HG02588 (cell line): ENCODE data around the gene EAF1.
"Not testable (repeated sequence)": the region's sequence is repeated elsewhere in the genome, so short reads cannot be mapped to it uniquely, and the experiment has no call there.

Experiments
- ATAC-seq: cut with Tn5 transposase; IDR thresholded peaks from one replicate; pipeline ENCODE4 v1.9.1; 2021; ENCODE audit warnings: mild to moderate bottlenecking, moderate library complexity; ENCODE audit not compliant: unreplicated experiment

The EAF1 gene

DNA sequence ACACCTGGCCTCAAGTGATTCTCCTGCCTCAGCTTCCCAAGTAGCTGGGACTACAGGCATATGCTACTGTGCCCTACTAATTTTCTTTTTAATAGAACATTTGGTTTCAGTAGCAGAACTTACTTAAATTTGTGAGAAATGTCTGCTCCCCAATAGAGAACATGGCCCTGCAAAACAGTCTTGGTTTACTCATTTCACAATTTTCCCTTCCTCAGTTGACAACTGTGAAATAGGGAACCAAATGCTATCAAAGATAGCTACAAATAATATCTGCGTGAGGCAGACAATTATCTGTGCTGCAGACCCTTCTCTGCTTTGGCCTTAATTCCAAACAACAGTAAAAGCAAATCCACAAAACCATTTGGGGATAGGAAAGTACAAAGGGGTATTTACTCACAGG is 22.6 kb upstream of the EAF1 start:
- ATAC-seq = no peak

DNA sequence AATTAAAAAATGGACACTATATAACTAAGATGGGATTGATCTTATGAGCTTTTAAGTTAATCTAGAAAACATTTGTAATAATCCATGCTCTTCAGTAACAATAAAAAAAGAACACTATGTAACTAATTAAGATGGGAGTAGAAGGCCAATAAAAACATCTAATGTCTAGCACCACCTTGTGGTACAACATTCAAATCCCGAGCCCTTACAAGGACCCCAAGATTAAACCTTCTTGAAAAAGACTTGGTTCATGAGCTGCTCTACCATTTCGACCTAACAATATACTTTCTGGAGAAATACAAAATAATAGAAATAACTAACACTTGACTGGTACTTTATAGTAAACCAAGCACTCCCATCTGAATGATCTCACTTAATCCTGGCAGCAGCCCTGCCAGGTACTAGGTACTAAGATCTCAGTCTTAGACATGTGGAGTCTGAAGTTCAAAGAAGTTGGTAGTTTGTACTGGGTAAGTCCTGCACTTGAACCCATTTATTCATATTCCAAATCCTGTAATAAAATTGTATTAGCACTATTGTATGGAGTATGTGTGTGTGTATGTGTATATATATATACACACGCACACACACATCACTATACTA is 21.8 kb upstream of the EAF1 start:
- no peak for ATAC-seq

DNA sequence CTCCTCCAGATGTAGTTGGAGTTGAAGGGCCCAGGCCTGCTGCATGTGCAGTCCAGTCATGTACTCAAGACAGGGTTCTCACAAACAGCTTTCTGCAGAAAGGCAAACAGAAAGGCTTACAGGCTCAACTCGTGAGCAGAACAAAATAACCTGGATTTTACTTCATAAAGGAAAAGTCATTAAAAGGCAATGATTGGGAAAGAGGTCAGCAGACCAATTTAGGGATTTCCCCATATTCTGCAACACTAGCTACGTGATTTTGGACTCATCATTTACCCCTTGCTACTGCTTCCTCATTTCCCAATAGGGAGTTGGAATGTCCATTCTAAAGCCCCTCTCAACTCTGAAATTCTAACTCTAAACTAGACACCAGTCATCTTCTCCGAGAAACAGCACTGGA is 18.2 kb upstream of the EAF1 start:
- no peak for ATAC-seq

DNA sequence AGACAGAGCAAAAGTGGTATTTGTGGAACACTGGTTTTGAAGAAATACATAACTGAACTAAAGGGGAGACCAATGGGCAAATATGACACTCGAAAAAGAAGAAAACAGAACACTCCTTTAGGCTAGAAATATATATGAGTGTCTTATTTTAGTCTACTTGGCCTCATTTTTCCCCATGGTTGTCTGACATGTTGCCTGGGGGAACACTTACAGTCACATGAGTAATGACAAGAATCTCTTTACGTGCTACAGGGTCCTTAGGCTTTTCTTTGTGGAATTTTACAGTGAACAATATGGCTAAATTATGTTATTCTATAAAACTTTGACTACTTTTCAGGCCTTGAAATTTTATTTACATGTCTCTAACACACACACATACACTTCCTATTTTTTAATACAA is 17.6 kb upstream of the EAF1 start:
- ATAC-seq = no peak

DNA sequence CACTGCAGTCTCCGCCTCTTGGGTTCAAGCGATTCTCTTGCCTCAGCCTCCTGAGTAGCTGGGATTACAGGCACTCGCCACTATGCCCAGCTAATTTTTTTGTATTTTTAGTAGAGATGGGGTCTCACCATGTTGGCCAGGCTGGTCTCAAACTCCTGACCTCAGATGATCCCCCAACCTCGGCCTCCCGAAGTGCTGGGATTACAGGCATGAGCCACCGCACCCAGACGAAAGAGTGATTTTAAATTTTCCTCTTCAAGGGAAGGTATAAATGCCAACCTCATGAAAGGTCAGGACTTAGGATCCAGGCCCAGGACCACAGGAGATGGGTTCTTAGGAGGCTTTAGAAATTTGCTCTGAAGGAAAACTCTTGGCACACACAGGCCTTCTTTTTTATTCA is 16.4 kb upstream of the EAF1 start:
- not testable (repeated sequence) for ATAC-seq

DNA sequence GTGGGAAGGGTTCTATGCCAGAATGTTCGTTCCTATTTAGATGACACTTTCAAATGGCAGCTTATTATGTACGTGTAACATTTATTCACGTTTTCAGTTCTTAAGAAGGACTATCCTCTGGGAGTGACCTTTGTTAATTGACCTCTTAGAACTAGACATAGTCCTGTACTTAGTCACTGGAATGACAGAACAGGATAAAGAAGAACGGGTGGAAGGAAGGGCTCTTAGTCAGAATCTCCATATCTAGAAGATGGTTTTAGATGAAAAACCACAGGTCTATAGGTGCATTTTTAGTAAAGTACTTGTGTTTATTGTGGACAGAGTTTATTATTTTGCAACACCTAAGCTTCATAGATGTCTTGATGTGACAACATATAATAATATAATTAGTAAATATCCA is 6.5 kb upstream of the EAF1 start:
- ATAC-seq = no peak

DNA sequence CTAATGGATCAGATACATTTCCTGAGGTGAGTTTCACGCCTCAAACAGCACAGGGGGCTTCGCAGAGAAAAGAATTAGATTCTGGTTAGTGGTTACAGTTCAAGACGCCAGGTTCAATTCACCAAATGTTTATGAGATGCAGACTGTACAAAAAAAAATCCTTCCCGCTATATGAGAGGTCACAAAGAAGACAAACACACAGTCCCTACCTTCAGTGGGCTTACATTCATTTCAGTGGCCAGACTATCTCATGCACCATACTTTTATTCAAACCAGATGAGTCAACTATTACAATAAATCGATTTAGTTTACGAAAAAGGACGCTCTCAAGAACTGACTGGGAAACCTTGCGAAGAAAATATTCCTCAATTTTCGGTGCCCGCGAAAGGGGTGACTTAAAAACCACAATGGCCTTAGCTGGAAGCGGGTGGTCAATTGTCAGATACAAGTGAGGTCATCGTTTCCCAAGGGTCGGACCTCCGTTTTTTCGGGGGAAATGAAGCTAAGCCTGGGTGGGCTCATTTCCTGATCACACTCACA is 749 bp upstream of the EAF1 start:
- no peak for ATAC-seq

DNA sequence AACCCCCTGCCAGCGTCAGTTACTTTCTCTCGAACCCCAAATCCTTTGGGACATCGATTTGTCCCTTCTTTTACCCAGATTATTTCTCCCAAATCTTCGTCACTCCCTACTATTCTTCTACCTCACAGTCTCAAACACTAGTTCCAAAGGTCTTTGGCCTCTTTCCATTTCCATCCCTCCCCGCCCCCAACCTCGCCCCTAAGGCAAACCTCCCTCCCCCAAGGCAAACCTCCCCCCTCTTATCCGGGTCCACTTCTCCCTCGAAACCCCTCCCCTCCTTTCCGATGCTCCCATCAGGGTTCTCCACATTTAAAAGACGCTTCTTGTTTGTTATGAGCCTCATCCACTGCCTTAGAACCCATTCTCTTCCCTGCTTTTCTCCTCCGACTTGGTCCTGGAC is 583 bp downstream of the EAF1 start:
- no peak for ATAC-seq

DNA sequence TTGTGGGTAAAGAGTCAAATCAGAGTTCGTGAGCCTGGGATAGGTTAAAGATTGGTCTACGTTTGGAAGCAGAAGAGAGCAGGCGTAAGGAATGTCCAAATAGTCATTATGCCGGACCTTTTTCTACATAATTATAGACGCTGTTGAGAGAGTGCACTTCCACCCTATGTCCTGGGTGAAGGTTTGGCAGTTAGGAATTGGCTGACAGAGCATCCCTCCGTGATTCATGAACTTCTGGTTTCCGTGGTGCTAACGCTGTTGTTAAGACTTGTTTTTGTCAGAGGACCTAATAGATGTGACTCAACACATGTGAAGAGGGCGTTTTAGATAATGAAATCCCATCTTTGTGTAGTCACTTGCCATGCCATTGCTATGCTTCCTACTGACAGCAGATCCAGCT is 1.1 kb downstream of the EAF1 start:
- ATAC-seq = no peak

DNA sequence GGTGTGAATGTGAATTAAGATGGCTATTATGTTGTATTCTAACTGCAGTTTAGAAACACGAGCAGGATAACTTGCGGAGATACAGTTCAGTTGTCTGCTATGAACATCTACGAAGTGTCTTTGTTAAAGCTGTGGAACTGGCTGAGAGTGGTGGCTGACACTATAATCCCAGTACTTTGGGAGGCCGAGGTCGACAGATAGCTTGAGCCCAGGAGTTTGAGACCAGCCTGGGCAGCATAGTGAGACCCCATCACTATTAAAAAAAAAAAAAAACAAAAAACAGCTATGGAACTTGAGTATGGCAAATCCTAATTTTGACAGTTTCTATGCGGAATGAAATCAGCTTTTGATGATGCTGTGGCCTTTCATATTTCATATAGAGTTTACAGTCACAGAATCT is 1.7 kb downstream of the EAF1 start:
- ATAC-seq = no peak

DNA sequence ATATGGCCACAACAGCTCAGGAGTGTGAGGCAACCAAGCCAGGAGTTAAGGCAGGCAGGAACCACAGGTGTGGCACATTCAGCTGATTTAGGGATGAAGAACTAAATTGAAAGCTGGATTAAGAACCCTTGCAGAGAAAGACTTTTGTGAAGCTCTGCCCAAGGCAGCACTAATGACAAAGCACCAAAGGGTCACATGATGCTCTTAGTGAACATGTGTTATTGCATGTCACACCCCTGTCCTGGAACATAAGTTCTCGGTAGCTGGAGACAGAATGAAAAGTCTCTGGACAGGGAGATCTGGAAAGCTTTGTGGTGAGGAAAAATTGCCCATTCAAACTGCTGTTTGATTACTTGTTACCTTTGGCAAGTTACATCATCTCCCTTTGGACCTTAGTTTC is 3.2 kb downstream of the EAF1 start:
- ATAC-seq = no peak

DNA sequence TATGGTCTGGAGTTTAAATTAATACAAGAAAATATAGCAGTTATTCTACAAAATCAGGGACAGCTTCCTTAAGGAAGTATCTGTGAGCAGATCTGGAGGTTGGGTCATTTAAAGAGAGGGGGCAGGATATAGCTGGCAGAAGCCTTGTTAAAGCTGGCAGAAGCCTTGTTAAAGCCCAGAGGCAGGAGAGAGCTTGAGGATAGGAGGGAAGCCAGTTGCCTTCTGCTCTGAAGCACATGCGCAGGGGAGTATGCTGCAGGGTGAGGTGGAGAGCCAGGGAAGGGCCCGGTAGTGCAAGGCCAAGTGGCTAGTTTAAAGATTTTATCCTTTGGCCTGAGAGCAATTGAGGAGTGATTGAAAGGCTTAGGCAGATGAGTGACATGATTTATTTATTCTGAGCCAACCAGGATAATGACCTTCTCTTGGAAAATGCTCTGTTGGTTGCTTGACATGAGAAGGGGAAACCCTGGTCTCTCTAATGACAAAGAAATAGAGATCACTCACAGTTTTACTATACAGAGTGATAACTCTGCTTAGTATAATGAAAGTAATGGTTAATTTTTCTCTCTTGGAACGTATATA is 3.9 kb downstream of the EAF1 start:
- ATAC-seq = no peak

DNA sequence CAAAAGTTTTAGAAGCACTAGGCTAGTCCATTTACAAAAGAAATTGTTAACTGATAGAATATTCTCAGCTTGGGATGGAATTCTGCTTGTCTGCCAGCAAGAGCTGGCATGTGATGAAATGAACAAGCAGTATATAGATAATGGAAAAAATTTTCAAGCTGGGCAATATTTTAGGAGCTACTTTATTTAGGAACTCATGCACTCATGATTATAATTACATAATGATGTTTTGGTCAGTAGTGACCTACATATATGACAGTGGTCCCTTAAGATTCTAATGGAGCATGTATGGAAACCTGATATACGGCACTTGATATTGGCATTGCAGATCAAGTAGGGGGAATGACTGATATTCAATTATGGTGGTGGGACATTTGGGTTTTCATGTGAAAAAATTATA is 6.1 kb downstream of the EAF1 start:
- no peak for ATAC-seq

DNA sequence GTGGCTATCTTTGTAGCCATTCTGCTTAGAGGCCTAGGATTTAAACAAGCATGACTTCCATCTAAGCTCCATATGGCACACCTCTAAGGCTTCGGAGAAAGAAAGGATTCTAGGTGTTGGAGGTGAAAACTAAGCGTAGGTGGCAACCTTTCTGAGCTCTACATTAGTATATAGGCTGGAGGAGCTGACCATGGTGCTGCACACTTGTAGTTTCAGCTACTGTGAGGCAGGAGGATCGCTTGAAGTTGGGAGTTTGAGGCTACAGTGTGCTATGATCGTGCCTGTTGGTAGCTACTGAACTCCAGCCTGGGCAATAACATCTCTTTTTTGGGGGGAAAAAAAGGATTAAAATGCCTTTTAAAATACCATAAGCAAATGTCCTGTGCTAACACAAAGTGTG is 7.4 kb downstream of the EAF1 start:
- no peak for ATAC-seq

DNA sequence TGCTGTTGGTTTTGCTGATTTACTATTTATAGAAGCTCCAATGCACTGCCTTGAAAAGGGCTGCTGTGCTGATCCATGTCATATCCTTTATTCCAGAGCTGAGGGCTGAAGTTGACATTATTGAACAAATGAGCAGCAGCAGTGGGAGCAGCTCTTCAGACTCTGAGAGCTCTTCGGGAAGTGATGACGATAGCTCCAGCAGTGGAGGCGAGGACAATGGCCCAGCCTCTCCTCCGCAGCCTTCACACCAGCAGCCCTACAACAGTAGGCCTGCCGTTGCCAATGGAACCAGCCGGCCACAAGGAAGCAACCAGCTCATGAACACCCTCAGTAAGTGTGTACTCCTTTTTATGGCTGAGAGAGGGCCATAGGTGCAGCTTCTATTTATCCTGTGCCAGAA is 8.8 kb downstream of the EAF1 start:
- no peak for ATAC-seq

DNA sequence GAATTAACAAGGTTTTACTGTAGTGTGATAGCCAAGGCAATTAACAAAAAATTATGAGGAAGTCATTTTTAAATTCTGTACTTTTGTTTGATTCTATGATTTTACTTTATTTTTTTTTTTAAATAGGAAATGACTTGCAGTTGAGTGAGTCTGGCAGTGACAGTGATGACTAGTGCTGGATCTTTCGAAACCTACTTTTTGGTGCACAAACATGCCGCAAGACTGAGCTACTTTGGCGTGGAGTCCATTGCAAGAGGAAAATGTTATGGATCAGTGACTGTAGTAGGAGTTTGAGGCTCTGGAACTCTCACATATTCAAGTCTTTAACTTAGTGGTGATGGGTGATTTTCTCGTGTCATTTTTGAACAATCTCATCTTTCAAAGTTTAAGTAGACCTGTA is 11.6 kb downstream of the EAF1 start:
- ATAC-seq = no peak

DNA sequence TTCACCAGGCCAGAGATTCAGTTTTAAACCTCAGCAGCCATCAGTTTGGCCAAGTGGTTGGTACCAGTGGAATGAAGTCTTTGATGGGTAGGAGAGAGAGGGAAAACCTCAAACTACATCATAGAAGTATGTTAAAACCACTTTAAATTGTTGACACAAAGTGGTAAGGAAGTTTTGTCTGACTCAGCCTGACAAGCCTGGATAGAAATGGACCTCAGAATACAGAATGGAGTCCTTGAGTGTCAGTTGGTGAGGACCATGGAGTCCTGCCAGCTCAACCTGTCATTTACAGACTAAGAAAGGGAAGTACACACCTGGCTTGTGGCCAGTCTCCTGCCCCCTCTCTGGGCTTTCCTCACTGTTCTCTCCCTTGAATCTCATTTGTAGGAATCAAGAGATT is 12.1 kb downstream of the EAF1 start:
- ATAC-seq = no peak

DNA sequence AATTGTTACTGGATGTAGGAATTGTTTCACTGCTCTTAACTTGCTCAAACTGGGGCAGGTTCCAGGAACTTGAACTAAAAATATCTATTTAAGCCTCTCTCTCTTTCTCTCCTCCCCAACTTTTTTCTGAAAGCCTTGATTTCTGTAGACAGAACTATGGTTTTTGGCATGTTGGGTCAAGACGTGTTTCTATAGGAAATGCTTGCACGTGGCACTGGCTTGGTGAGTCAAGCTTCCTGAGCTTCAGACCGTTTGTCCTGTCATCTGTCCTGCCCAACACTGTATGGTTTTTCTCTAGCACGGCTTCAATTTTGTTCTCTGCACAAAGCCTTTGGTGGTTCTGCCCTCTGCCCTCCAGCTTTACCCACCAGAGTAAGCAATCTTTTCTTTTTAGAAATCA is 13.5 kb downstream of the EAF1 start:
- no peak for ATAC-seq

DNA sequence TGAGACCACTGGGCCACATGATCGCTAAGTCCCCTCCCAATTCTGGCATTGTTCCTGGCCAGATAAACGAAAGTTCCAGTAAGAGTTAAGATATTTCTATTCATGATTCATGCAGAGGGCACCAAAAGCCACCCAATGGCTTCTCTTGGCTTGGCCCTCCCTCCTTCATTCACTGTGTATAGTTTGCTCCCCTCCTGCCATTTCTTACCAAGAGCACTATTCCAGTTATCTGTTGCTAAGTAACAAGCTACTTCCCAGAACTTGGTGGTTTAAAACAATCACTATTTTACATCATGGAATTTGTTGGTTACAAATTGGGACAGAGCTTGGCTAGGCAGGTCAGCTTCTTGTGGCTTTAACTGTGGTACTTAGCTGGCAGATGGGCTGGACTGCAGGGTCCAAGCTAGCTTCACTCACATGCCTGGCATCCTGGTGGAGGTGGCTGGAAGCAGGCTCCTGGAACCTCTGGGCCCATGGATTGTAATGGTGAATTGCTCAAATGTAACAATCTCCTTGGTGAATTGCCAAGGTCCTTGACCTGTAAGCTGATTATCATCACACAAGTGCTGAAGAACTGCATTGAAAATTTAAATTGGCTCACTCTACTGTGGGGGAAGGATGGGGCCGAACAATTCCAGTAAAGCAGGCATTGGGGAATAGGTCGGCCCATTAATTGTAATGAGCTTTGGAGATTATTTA is 16.6 kb downstream of the EAF1 start:
- ATAC-seq = no peak

DNA sequence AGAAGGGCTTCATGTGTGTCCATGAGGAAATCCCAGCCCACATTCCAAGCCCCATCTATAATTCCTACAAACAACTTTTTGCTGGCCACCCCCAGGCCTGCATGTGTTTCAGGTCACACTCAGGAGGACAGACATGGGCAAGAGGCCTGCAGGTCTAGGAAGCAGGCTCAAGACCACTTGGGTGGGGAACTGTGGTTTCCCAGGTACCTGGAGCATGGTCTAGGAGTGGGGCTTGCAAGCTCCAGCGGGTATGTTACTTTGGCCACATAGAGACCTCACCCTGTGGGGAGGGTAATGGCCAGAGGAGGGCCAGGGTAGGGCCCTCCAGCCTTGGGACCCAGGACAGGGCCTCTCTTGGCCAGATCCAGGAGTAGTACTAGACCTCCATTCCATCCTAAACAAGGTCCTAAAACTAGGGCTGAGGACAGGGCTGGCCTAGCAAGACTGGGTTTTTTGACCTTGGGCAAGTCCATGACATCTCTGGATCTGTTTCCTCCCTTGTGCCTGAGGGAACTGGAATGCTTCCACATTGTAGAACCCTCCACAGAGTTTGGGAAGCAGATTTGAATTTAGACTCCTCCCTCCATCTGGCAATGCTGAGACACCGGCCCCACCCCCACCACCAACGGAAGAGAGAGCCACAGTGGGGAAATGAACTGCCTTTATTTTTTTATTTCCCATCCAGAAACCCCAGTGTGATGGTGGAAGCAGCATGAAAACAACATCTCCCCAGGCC is 22.3 kb downstream of the EAF1 start:
- ATAC-seq = no peak

DNA sequence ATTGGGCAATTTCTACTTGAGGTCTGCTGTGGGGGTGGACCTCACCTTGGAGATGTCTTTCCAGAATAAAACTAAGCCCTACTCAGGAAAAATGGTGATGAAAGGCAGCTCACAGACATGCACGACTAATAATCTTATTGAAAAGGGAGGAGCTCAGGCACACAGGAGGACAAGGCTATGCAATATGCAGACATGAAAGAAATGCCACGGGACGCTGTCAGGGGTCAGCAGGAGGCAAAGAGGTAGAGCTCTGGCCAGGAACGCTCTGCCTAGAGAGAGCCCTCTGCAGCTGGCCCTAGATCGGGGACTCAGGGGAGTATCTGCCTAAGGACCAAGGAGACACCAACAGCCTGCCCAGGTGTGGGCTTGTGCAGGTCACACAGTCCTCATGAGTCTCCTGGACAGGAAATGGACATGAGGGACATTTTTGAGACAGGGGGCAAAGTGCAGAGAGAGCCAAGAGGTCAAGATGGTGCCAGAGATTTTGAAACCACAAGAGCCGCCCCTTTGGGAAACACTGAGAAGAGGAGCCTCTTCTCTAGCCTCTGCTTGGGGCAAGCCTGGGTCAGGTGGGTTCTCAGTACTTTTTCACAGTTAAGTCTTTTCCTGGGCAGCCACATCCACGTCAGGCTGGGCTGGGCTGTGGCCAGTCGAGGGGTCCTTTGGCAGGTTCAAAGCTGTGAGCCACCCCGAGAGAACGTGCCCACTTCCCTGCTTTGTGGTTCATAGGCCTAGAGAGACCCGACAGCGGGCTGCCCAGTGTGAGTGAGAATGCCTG is 23.2 kb downstream of the EAF1 start:
- no peak for ATAC-seq
